PC-3 (cell line): Measurements from ENCODE around the gene OGDH. TPM values are rescaled to one million over a fixed set of nuclear protein-coding genes. Genes with fewer than 3 reads are reported as not detected.

Source experiments
- ATAC-seq: fragments of 200-7000 bp; cut with Tn5 transposase; 2 replicates; pipeline ENCODE4 v1.9.1; 2020; ENCODE audit warnings: mild to moderate bottlenecking, moderate library complexity
- BruUV-seq: library from RNA; stranded (reverse); fragments of 400-500 nt; replicated peaks from 2 replicates; lab custom pipeline; 2021; lab: Mats Ljungman, UMichigan
- CTCF ChIA-PET: fragments of 300-600 bp; sonication (Branson Sonifier 250); formaldehyde crosslinking; loops from one replicate; lab custom pipeline; 2022; ENCODE audit warnings: antibody characterized with exemption; lab: Charles Lee
- POLR2A ChIA-PET: fragments of 300-600 bp; sonication (Branson Sonifier 250); formaldehyde crosslinking; loops from one replicate; lab custom pipeline; 2022; ENCODE audit warnings: antibody characterized with exemption; ENCODE audit not compliant: unreplicated experiment; lab: Charles Lee
- DNase-seq: peaks from one replicate; pipeline ENCODE4 v3.0.0-alpha.2; 2015
- H2AFZ ChIP-seq: fragments of 300-600 bp; sonication (generic); 2 replicates; pipeline ENCODE4 v1.6.0; 2016; ENCODE audit warnings: antibody characterized with exemption, low read length
- H3F3A ChIP-seq: fragments of 300-600 bp; sonication (generic); one replicate; pipeline ENCODE4 v1.6.0; 2017; ENCODE audit warnings: antibody characterized with exemption, low read length, control low read depth, mild to moderate bottlenecking; ENCODE audit not compliant: unreplicated experiment
- H3K27ac ChIP-seq: fragments of 300-600 bp; sonication (generic); 2 replicates; pipeline ENCODE4 v1.5.1; 2016; ENCODE audit warnings: mild to moderate bottlenecking, low read length
- H3K27me3 ChIP-seq: fragments of 300-600 bp; sonication (generic); 2 replicates; pipeline ENCODE4 v1.6.1; 2016; ENCODE audit warnings: low read length, mixed read lengths
- H3K36me3 ChIP-seq: fragments of 300-600 bp; sonication (generic); 2 replicates; pipeline ENCODE4 v1.6.1; 2016; ENCODE audit warnings: low read depth, mixed run types, low read length, mixed read lengths
- H3K4me1 ChIP-seq: fragments of 300-600 bp; sonication (generic); 2 replicates; pipeline ENCODE4 v1.5.1; 2016; ENCODE audit warnings: low read length; ENCODE audit not compliant: insufficient read depth
- H3K4me2 ChIP-seq: fragments of 300-600 bp; sonication (generic); 2 replicates; pipeline ENCODE4 v1.6.0; 2016; ENCODE audit warnings: low read length
- H3K4me3 ChIP-seq: fragments of 300-600 bp; sonication (generic); 2 replicates; pipeline ENCODE4 v1.5.1; 2016; ENCODE audit warnings: mild to moderate bottlenecking, low read length, mixed read lengths
- H3K79me2 ChIP-seq: fragments of 300-600 bp; sonication (generic); 2 replicates; pipeline ENCODE4 v1.6.1; 2017; ENCODE audit warnings: low read length, mixed read lengths
- H3K9ac ChIP-seq: fragments of 300-600 bp; sonication (generic); 2 replicates; pipeline ENCODE4 v1.6.0; 2016; ENCODE audit warnings: mild to moderate bottlenecking, low read length
- H3K9me2 ChIP-seq: fragments of 300-600 bp; sonication (generic); replicated peaks from 2 replicates; pipeline ENCODE4 v1.6.1; 2016; ENCODE audit warnings: mixed run types, low read length, mixed read lengths
- H3K9me3 ChIP-seq: fragments of 300-600 bp; sonication (generic); 2 replicates; pipeline ENCODE4 v1.6.1; 2016; ENCODE audit warnings: low read length, mixed read lengths
- H4K20me1 ChIP-seq: fragments of 300-600 bp; sonication (generic); 2 replicates; pipeline ENCODE4 v1.6.1; 2016; ENCODE audit warnings: low read length, mixed read lengths
- CTCF ChIP-seq: fragments of 300-600 bp; sonication (generic); conservative IDR thresholded peaks from 2 replicates; pipeline ENCODE4 v1.5.1; 2017; ENCODE audit warnings: antibody characterized with exemption, low read depth, mild to moderate bottlenecking, low read length
- EZH2 ChIP-seq: fragments of 300-600 bp; sonication (generic); IDR thresholded peaks from one replicate; pipeline ENCODE4 v1.6.1; 2017; ENCODE audit warnings: antibody characterized with exemption, mild to moderate bottlenecking, low read length; ENCODE audit not compliant: unreplicated experiment
- EZH2phosphoT487 ChIP-seq: fragments of 300-600 bp; sonication (generic); IDR thresholded peaks from 2 replicates; pipeline ENCODE4 v1.6.1; 2018; ENCODE audit warnings: mild to moderate bottlenecking, antibody characterized with exemption, low read length, borderline replicate concordance
- intact Hi-C: fragments of 100-400 bp; cut with micrococcal nuclease; formaldehyde crosslinking; loops from 2 replicates; pipeline ENCODE4 v1.9.0; 2023
- total RNA-seq: library from RNA; depleted of rRNA; stranded (reverse); fragments of >200 nt; gene quantifications from 2 replicates; pipeline ENCODE4 v1.2.3, GENCODE V29; 2014

Gene OGDH
- total RNA-seq, 1 experiment from 2014 or later = 66.2 TPM

GRCh38 chr7:44583146-44583865 is 23.1 kb upstream of the OGDH start:
- Histone ChIP-seq H3K27me3 (no peaks in the 10 kb centered on the region), H3K9ac (peak overlapping the region; percentile 89), H4K20me1 (no peaks in the 10 kb centered on the region), H2AFZ (0 out of 2 replicates have a peak overlapping the region, but pooled peaks have one; percentile 86), H3K27ac (peak overlapping the region; percentile 73; the same call in 1 of the 2 replicates), H3K4me3 (peak overlapping the region; percentile 88), H3F3A (no peaks in the 10 kb centered on the region), H3K9me3 (no peaks in the 10 kb centered on the region), H3K4me1 (peaks cover 16% of the 10 kb centered on the region), H3K9me2 (no peaks in the 10 kb centered on the region), H3K36me3 (peaks cover 14% of the 10 kb centered on the region), H3K79me2 (peaks cover 34% of the 10 kb centered on the region), H3K4me2 (peak overlapping the region; percentile 85)
- POLR2A ChIA-PET = no interaction called here
- no peak for ATAC-seq
- no TSS peak for BruUV-seq
- no peak for DNase-seq
- TF ChIP-seq EZH2phosphoT487 = no peak
- no peak for TF ChIP-seq CTCF
- TF ChIP-seq EZH2 = no peak
- CTCF ChIA-PET = interaction anchor here (0.9 kb wide), 1 partner anchor 9 kb away, joined by 6 read pairs; no protein-coding TSS in a partner anchor
- intact Hi-C loops = no loop called here

DNA sequence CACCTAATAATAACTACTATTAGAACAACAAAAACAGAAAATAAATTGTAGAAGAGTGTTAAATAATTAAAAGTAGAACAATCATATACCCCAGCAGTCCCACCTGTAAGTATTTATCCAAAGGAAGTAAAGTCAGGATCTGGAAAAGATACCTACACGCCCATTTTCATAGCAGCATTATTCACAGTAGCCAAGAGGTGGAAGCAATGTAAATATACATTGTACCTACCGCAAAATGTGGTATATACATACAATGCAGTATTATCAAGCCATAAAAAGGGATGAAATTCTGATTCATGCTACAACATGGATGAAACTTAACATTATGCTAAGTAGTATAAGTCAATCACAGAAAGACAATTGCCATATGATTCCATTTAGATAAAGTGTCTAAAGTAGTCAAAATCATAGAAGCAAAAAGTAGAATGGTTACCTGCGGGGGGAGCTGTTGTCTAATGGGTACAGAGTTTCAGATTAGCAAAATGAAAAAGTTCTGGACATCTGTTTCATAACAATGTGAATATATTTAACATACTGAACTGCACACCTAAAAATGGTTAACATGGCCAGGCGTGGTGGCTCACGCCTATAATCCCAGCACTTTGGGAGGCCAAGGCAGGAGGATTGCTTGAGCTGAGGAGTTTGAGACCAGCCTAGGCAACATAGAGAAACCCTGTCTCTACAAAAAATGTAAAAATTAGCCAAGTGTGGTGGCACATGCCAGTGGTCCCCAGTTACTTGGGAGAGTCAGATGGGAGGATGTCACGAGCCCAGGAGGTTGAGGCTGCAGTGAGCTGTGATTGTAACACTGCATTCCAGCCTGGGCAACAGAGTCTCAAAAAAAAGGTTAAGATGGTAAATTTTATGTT is 18.4 kb upstream of the OGDH start:
- ATAC-seq (peak; percentile 88), DNase-seq (peak; percentile 77)
- no peaks in the 10 kb centered on the region for H3K9me3 ChIP-seq
- no peaks in the 10 kb centered on the region for H3F3A ChIP-seq
- no peaks in the 10 kb centered on the region for H3K27me3 ChIP-seq
- peak overlapping the region; percentile 74 for H3K9ac ChIP-seq
- POLR2A ChIA-PET = no interaction called here
- no peaks in the 10 kb centered on the region for H3K36me3 ChIP-seq
- peak overlapping the region; percentile 65 for H3K27ac ChIP-seq
- TF ChIP-seq EZH2phosphoT487 = no peak
- peak; percentile 87 for TF ChIP-seq CTCF
- H3K79me2 ChIP-seq = no peaks in the 10 kb centered on the region
- H3K4me3 ChIP-seq = no peak overlapping the region
- no TSS peak for BruUV-seq
- peak overlapping the region; percentile 65 for H3K4me2 ChIP-seq
- intact Hi-C loops = loop anchor here (1.0 to 5.0 kb wide), 7 partner anchors 51 to 548 kb away; partner anchors contain the start of genes H2AZ2, PPIA and ZMIZ2
- H4K20me1 ChIP-seq = no peaks in the 10 kb centered on the region
- H2AFZ ChIP-seq = peak overlapping the region; percentile 69; the same call in 1 of the 2 replicates
- CTCF ChIA-PET = interaction anchor here (0.5 to 1.0 kb wide), 6 partner anchors 19 to 259 kb away, joined by 3 to 5 read pairs (median 3); no protein-coding TSS in a partner anchor
- H3K9me2 ChIP-seq = no peaks in the 10 kb centered on the region
- H3K4me1 ChIP-seq = peaks cover 9% of the 10 kb centered on the region; the same call in 1 of the 2 replicates
